BE2C (cell line): Measurements from ENCODE around the gene ERC1.
"Not testable (repeated sequence)": the region's sequence is repeated elsewhere in the genome, so short reads cannot be mapped to it uniquely, and the experiment has no call there.

Experiments
- DNase-seq: peaks from one replicate; pipeline ENCODE4 v3.0.0-alpha.2; 2020
- H3K27me3 ChIP-seq: fragments of 250-450 bp; sonication (Bioruptor Pico); 2 replicates; pipeline ENCODE4 v1.5.1; 2020; ENCODE audit warnings: mild to moderate bottlenecking
- H3K36me3 ChIP-seq: fragments of 250-450 bp; sonication (Bioruptor Pico); 2 replicates; pipeline ENCODE4 v1.5.1; 2020; ENCODE audit warnings: mild to moderate bottlenecking
- H3K4me1 ChIP-seq: fragments of 250-450 bp; sonication (Bioruptor Pico); 2 replicates; pipeline ENCODE4 v1.5.1; 2020
- H3K4me3 ChIP-seq: 2 replicates; pipeline ENCODE4 v1.5.1; 2011; ENCODE audit warnings: low read depth, low read length
- H3K9me3 ChIP-seq: fragments of 250-450 bp; sonication (Bioruptor Pico); 2 replicates; pipeline ENCODE4 v1.5.1; 2020
- CTCF ChIP-seq: IDR thresholded peaks from 2 replicates; pipeline ENCODE4 v1.5.1; 2012; ENCODE audit warnings: mild to moderate bottlenecking, low read depth, low read length

ERC1 gene

GRCh38 chr12:1339618-1340319, 348.7 kb downstream of the ERC1 start:
- TF ChIP-seq CTCF, result no peak
- Histone ChIP-seq H3K4me1 (no peaks in the 10 kb centered on the region), H3K9me3 (no peaks in the 10 kb centered on the region; the same call in 1 of the 2 replicates), H3K27me3 (no peaks in the 10 kb centered on the region), H3K4me3 (no peak overlapping the region), H3K36me3 (no peaks in the 10 kb centered on the region)
- DNase-seq, result no peak

- H3K36me3 ChIP-seq, H3K27me3 ChIP-seq, DNase-seq, H3K4me1 ChIP-seq, H3K4me3 ChIP-seq, H3K9me3 ChIP-seq: not testable (repeated sequence)
Observed at GRCh38 chr12:1341270-1341669, 350.2 kb downstream of the ERC1 start.

GRCh38 chr12:1343422-1343821, 352.4 kb downstream of the ERC1 start:
- H3K4me1 ChIP-seq, result no peaks in the 10 kb centered on the region
- DNase-seq, result no peak
- no peak overlapping the region for H3K4me3 ChIP-seq
- H3K27me3 ChIP-seq, result no peaks in the 10 kb centered on the region
- no peaks in the 10 kb centered on the region; the same call in 1 of the 2 replicates for H3K9me3 ChIP-seq
- H3K36me3 ChIP-seq, result no peaks in the 10 kb centered on the region
- no peak for TF ChIP-seq CTCF

GRCh38 chr12:1344245-1344644, 353.2 kb downstream of the ERC1 start:
- no peaks in the 10 kb centered on the region for H3K36me3 ChIP-seq
- H3K9me3 ChIP-seq, result no peaks in the 10 kb centered on the region; the same call in 1 of the 2 replicates
- H3K4me3 ChIP-seq, result no peak overlapping the region
- H3K4me1 ChIP-seq, result no peaks in the 10 kb centered on the region
- H3K27me3 ChIP-seq, result no peaks in the 10 kb centered on the region
- no peak for DNase-seq
- no peak for TF ChIP-seq CTCF

- Histone ChIP-seq H3K4me3 (no peak overlapping the region), H3K27me3 (no peaks in the 10 kb centered on the region), H3K4me1 (no peaks in the 10 kb centered on the region), H3K36me3 (no peaks in the 10 kb centered on the region; the same call in 1 of the 2 replicates), H3K9me3 (no peaks in the 10 kb centered on the region)
- TF ChIP-seq CTCF, result no peak
- no peak for DNase-seq
Observed at GRCh38 chr12:1346126-1346525, 355.1 kb downstream of the ERC1 start.

GRCh38 chr12:1347294-1347693, 356.3 kb downstream of the ERC1 start:
- no peak for DNase-seq
- no peak for TF ChIP-seq CTCF
- no peak overlapping the region for H3K4me3 ChIP-seq
- no peaks in the 10 kb centered on the region for H3K9me3 ChIP-seq
- H3K27me3 ChIP-seq, result no peaks in the 10 kb centered on the region
- H3K36me3 ChIP-seq, result no peaks in the 10 kb centered on the region; the same call in 1 of the 2 replicates
- H3K4me1 ChIP-seq, result no peaks in the 10 kb centered on the region

- Histone ChIP-seq H3K4me1 (no peaks in the 10 kb centered on the region), H3K4me3 (no peak overlapping the region), H3K36me3 (no peaks in the 10 kb centered on the region; the same call in 1 of the 2 replicates), H3K9me3 (no peaks in the 10 kb centered on the region), H3K27me3 (no peaks in the 10 kb centered on the region)
- no peak for DNase-seq
- TF ChIP-seq CTCF, result no peak
Observed at GRCh38 chr12:1348606-1349005, 357.6 kb downstream of the ERC1 start.
